ENCODE measurements around the gene CYP4F2. TPM values are rescaled to one million over a fixed set of nuclear protein-coding genes. Genes with fewer than 3 reads are reported as not detected.

Gene CYP4F2
- total and polyA plus RNA-seq, 2 of the 8 experiments (the other 6 are each of a cell fraction or from before 2014, with no cell fraction given) = not detected

- Histone ChIP-seq H3K9me3 (ENCODE audit: insufficient read depth in 2 of 2, low read depth in 1 of 2, low read length in 1 of 2) (peaks cover 45 to 50% of the 10 kb centered on the region in 2 experiments), H3K36me3 (ENCODE audit: control insufficient read depth in 2 of 4, insufficient read depth in 4 of 4, low read length in 3 of 4) (no peaks in the 10 kb centered on the region; a peak in 1 of 8 replicates), H3K4me2 (ENCODE audit: insufficient read depth in 1 of 2, low read depth in 2 of 2, low read length in 2 of 2) (no peak overlapping the region), H3K23me2 (ENCODE audit: low read depth, low read length) (no peaks in the 10 kb centered on the region), H2BK15ac (ENCODE audit: low read length) (no peak overlapping the region), H3K4me1 (replicated peaks in 1 of 4; ENCODE audit: control insufficient read depth in 3 of 4, insufficient read depth in 4 of 4, low read length in 3 of 4) (no peaks in the 10 kb centered on the region), H2AK5ac (ENCODE audit: low read depth, low read length) (no peak overlapping the region), H3K56ac (replicated peaks; ENCODE audit: insufficient read length, low read depth, low read length) (no peak overlapping the region), H4K91ac (replicated peaks; ENCODE audit: insufficient read length, low read length) (no peak overlapping the region), H3K4ac (replicated peaks; ENCODE audit: insufficient read length, low read depth, low read length) (no peak overlapping the region), H2BK5ac (ENCODE audit: low read depth, low read length) (no peak overlapping the region), H3K79me2 (ENCODE audit: control insufficient read depth in 1 of 2, insufficient read depth in 2 of 2, low read length in 2 of 2) (no peaks in the 10 kb centered on the region), H2AFZ (ENCODE audit: low read length) (no peak overlapping the region), H3K23ac (ENCODE audit: insufficient read length) (no peak overlapping the region), H3K14ac (ENCODE audit: insufficient read length) (no peak overlapping the region), H3K9ac (replicated peaks in 1 of 4; ENCODE audit: extremely low read depth in 1 of 4, low read depth in 3 of 4, low read length in 3 of 4) (no peak overlapping the region), H4K5ac (ENCODE audit: insufficient read length, low read depth, low read length) (no peak overlapping the region), H2BK120ac (replicated peaks; ENCODE audit: low read depth, low read length) (no peak overlapping the region), H3K27ac (ENCODE audit: low read depth, low read length) (no peak overlapping the region), H3K27me3 (replicated peaks in 1 of 4; ENCODE audit: control insufficient read depth in 3 of 4, extremely low read depth in 1 of 4, insufficient read depth in 3 of 4, low read length in 3 of 4) (no peaks in the 10 kb centered on the region), H2BK20ac (ENCODE audit: low read length) (no peak overlapping the region), H4K8ac (ENCODE audit: extremely low read depth, insufficient read depth, low read length) (no peak overlapping the region), H3K4me3 (ENCODE audit: extremely low read depth in 1 of 4, insufficient read depth in 2 of 4, low read depth in 3 of 4, low read length in 4 of 4) (no peak overlapping the region), H4K20me1 (replicated peaks in 1 of 2; ENCODE audit: control insufficient read depth in 1 of 2, insufficient read depth in 2 of 2, low read length in 2 of 2) (no peaks in the 10 kb centered on the region), H3K79me1 (ENCODE audit: low read depth, low read length) (no peaks in the 10 kb centered on the region), H3K18ac (ENCODE audit: extremely low read depth, low read length) (no peak overlapping the region), H2BK12ac (ENCODE audit: low read depth, low read length) (no peak overlapping the region)
- CTCF ChIA-PET (ENCODE audit: partially characterized antibody) = no interaction called here
- POLR2A ChIA-PET (ENCODE audit: partially characterized antibody) = no interaction called here
- FAIRE-seq = no peak
- DNase-seq (ENCODE audit: low read depth in 1 of 2, low spot score in 2 of 2) = no peak
- TF ChIP-seq CBX8 (IDR thresholded peaks at IDR 0.05; ENCODE audit: borderline replicate concordance, low read depth, low read length) = no peak
- no peak for TF ChIP-seq NANOG (IDR thresholded peaks at IDR 0.05; ENCODE audit: insufficient read depth, low read depth, low read length, poor library complexity, severe bottlenecking)
- no peak for TF ChIP-seq CBX5 (IDR thresholded peaks at IDR 0.05; ENCODE audit: low read depth, low read length)
- TF ChIP-seq TBP (IDR thresholded peaks at IDR 0.05; ENCODE audit: low read depth, low read length) = no peak
- TF ChIP-seq TAF1 (IDR thresholded peaks at IDR 0.05; ENCODE audit: low read depth, low read length) = no peak
- TF ChIP-seq CHD2 (IDR thresholded peaks at IDR 0.05; ENCODE audit: low read length) = no peak
- TF ChIP-seq EP300 (IDR thresholded peaks at IDR 0.05; ENCODE audit: borderline replicate concordance in 1 of 2, low read depth in 2 of 2, low read length in 2 of 2) = no peak
- TF ChIP-seq TAF7 (optimal IDR thresholded peaks at IDR 0.05; ENCODE audit: borderline replicate concordance, low read depth, low read length) = no peak
- TF ChIP-seq, protein P1, sequence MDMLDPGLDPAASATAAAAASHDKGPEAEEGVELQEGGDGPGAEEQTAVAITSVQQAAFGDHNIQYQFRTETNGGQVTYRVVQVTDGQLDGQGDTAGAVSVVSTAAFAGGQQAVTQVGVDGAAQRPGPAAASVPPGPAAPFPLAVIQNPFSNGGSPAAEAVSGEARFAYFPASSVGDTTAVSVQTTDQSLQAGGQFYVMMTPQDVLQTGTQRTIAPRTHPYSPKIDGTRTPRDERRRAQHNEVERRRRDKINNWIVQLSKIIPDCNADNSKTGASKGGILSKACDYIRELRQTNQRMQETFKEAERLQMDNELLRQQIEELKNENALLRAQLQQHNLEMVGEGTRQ (IDR thresholded peaks at IDR 0.05; ENCODE audit: low read length) = no peak
- TF ChIP-seq CREB1 (IDR thresholded peaks at IDR 0.05) = no peak
- WGBS, 2 experiments (ENCODE audit: extremely low coverage in 1 of 2, insufficient coverage in 1 of 2, insufficient read length in 1 of 2, insufficient replicate concordance in 2 of 2, low coverage in 1 of 2, low lambda C conversion rate in 2 of 2, missing lambda C conversion rate in 1 of 2) = 93% methylated on average over 28 of the region's 44 CpGs; no CpG with 5 or more reads in 1 of the 2 experiments
Observed at GRCh38 chr19:15911599-15912235, 13.8 kb upstream of the CYP4F2 start.

Data from H1 (cell line).